HCT116 (cell line): Measurements from ENCODE around the gene MLXIPL. TPM values are rescaled to one million over a fixed set of nuclear protein-coding genes. Genes with fewer than 3 reads are reported as not detected.

Experiments
- ATAC-seq: fragments of 200-7000 bp; cut with Tn5 transposase; 2 replicates; pipeline ENCODE4 v1.9.1; 2020; ENCODE audit warnings: mild to moderate bottlenecking, moderate library complexity
- BruUV-seq: library from RNA; stranded (reverse); fragments of 400-500 nt; replicated peaks from 2 replicates; lab custom pipeline; 2021; lab: Mats Ljungman, UMichigan
- CTCF ChIA-PET: fragments of 300-600 bp; sonication (Branson Sonifier 250); formaldehyde crosslinking; loops from one replicate; lab custom pipeline; 2021; ENCODE audit warnings: antibody characterized with exemption; lab: Charles Lee
- POLR2A ChIA-PET: fragments of 300-600, 350-600 bp; sonication (Branson Sonifier 250); formaldehyde crosslinking; loops from one replicate; lab custom pipeline; 2021; ENCODE audit warnings: antibody characterized with exemption; lab: Charles Lee
- RAD21 ChIA-PET, 2 experiments: fragments of 300-600 bp; sonication (Branson Sonifier 250); formaldehyde crosslinking; loops; one replicate each; lab custom pipeline; 2023; ENCODE audit warnings: low total read pairs in 2 of 2; ENCODE audit not compliant: uncharacterized antibody in 2 of 2, unreplicated experiment in 2 of 2, low non-redundant PET in 1 of 2; lab: Charles Lee
- DNase-seq: peaks from one replicate; pipeline ENCODE4 v3.0.0-alpha.2; 2010; ENCODE audit warnings: low read depth, low spot score
- H2AFZ ChIP-seq: fragments of 200-600 bp; shearing (Covaris generic), sonication (generic); 2 replicates; pipeline ENCODE4 v1.6.1; 2017; ENCODE audit warnings: low read depth, mixed run types, mixed read lengths, antibody characterized with exemption, low read length; ENCODE audit not compliant: poor library complexity, severe bottlenecking
- H3K27ac ChIP-seq: 2 replicates; pipeline ENCODE4 v1.5.1; 2012; ENCODE audit warnings: low read depth, low read length
- H3K27me3 ChIP-seq: fragments of 200-600 bp; sonication (generic); 2 replicates; pipeline ENCODE4 v1.6.1; 2016; ENCODE audit warnings: mixed run types, low read length, mixed read lengths; ENCODE audit not compliant: insufficient read depth
- H3K36me3 ChIP-seq, 2 experiments: fragments of 200-500 bp in 1 of 2; fragments of 200-600 bp in 1 of 2; sonication (Bioruptor generic) in 1 of 2; sonication (generic) in 1 of 2; 2 replicates each; pipeline versions ENCODE4 v1.5.1 to v1.6.1; 2014 to 2016; ENCODE audit warnings: low read length in 2 of 2, inconsistent platforms in 1 of 2, mixed read lengths in 1 of 2, mixed run types in 1 of 2; ENCODE audit not compliant: insufficient read depth in 2 of 2, control insufficient read depth in 1 of 2
- H3K4me1 ChIP-seq, 2 experiments: fragments of 200-600 bp in 1 of 2; sonication (generic) in 1 of 2; 2 replicates each; pipeline versions ENCODE4 v1.5.1 to v1.6.1; 2012 to 2017; ENCODE audit warnings: low read length in 2 of 2, inconsistent platforms in 1 of 2, mild to moderate bottlenecking in 1 of 2, mixed read lengths in 1 of 2, mixed run types in 1 of 2, moderate library complexity in 1 of 2; ENCODE audit not compliant: insufficient read depth in 2 of 2, control insufficient read depth in 1 of 2
- H3K4me2 ChIP-seq: fragments of 200-600 bp; sonication (generic); 2 replicates; pipeline ENCODE4 v1.6.1; 2017; ENCODE audit warnings: mixed run types, low read length, mixed read lengths
- H3K4me3 ChIP-seq, 2 experiments: fragments of 200-600 bp in 1 of 2; sonication (generic) in 1 of 2; replicated peaks in 1 of 2; 2 replicates each; pipeline ENCODE4 v1.5.1; 2011 to 2016; ENCODE audit warnings: low read length in 2 of 2, control low read depth in 1 of 2, low read depth in 1 of 2, mild to moderate bottlenecking in 1 of 2, mixed read lengths in 1 of 2, mixed run types in 1 of 2
- H3K79me2 ChIP-seq: fragments of 200-600 bp; sonication (generic); 2 replicates; pipeline ENCODE4 v1.6.1; 2017; ENCODE audit warnings: mild to moderate bottlenecking, mixed run types, low read length, moderate library complexity, mixed read lengths; ENCODE audit not compliant: insufficient read depth
- H3K9ac ChIP-seq: fragments of 200-600 bp; sonication (generic); 2 replicates; pipeline ENCODE4 v1.6.1; 2016; ENCODE audit warnings: low read length, mixed read lengths
- H3K9me2 ChIP-seq: fragments of 200-600 bp; sonication (generic), shearing (Covaris generic); 2 replicates; pipeline ENCODE4 v1.6.1; 2017; ENCODE audit warnings: mixed run types, mild to moderate bottlenecking, moderate library complexity; ENCODE audit not compliant: insufficient read depth
- H3K9me3 ChIP-seq, 2 experiments: fragments of 200-500 bp in 1 of 2; fragments of 200-600 bp in 1 of 2; sonication (Bioruptor generic) in 1 of 2; sonication (generic) in 1 of 2; 2 replicates each; pipeline ENCODE4 v1.6.1; 2014 to 2017; ENCODE audit warnings: low read length in 2 of 2, mixed read lengths in 2 of 2, inconsistent platforms in 1 of 2, low read depth in 1 of 2, mild to moderate bottlenecking in 1 of 2, mixed run types in 1 of 2, moderate library complexity in 1 of 2; ENCODE audit not compliant: control insufficient read depth in 1 of 2, insufficient read depth in 1 of 2
- H4K20me1 ChIP-seq: fragments of 200-600 bp; sonication (generic), shearing (Covaris generic); 2 replicates; pipeline ENCODE4 v1.6.1; 2017; ENCODE audit warnings: mixed run types, mild to moderate bottlenecking, moderate library complexity; ENCODE audit not compliant: insufficient read depth
- CBX3 ChIP-seq: IDR thresholded peaks from 2 replicates; pipeline ENCODE4 v1.6.1; 2012; ENCODE audit warnings: low read depth
- CEBPB ChIP-seq: IDR thresholded peaks from 2 replicates; pipeline ENCODE4 v1.6.1; 2012; ENCODE audit warnings: low read depth
- CTCF ChIP-seq, 3 experiments: fragments of 200-600 bp in 1 of 3; sonication (generic) in 1 of 3; IDR thresholded peaks in 2 of 3; conservative IDR thresholded peaks in 1 of 3; 2 replicates each; pipeline ENCODE4 v1.5.1; 2012 to 2017; ENCODE audit warnings: low read depth in 2 of 3, low read length in 2 of 3, antibody characterized with exemption in 1 of 3, borderline replicate concordance in 1 of 3, control low read depth in 1 of 3, mild to moderate bottlenecking in 1 of 3, mixed read lengths in 1 of 3, mixed run types in 1 of 3, moderate library complexity in 1 of 3; ENCODE audit not compliant: insufficient read depth in 1 of 3
- EGR1 ChIP-seq: IDR thresholded peaks from 2 replicates; pipeline ENCODE4 v1.6.1; 2012; ENCODE audit warnings: low read depth
- FOSL1 ChIP-seq: IDR thresholded peaks from 2 replicates; pipeline ENCODE4 v1.6.1; 2012; ENCODE audit warnings: low read depth
- JUND ChIP-seq: IDR thresholded peaks from 2 replicates; pipeline ENCODE4 v1.6.1; 2012
- MAX ChIP-seq: IDR thresholded peaks from 2 replicates; pipeline ENCODE4 v1.6.1; 2012
- RAD21 ChIP-seq: IDR thresholded peaks from 2 replicates; pipeline ENCODE4 v1.6.1; 2012; ENCODE audit warnings: low read depth, mild to moderate bottlenecking
- REST ChIP-seq: IDR thresholded peaks from 2 replicates; pipeline ENCODE4 v1.6.1; 2012; ENCODE audit warnings: low read depth
- SP1 ChIP-seq: IDR thresholded peaks from 2 replicates; pipeline ENCODE4 v1.6.1; 2012; ENCODE audit warnings: low read depth
- SRF ChIP-seq: IDR thresholded peaks from 2 replicates; pipeline ENCODE4 v1.6.1; 2012; ENCODE audit warnings: low read depth
- YY1 ChIP-seq: IDR thresholded peaks from 2 replicates; pipeline ENCODE4 v1.6.1; 2011; ENCODE audit warnings: low read length, low read depth, moderate library complexity, mild to moderate bottlenecking; ENCODE audit not compliant: insufficient replicate concordance; ENCODE audit errors: extremely low read depth
- ZNF274 ChIP-seq: fragments of 200-500 bp; sonication (Bioruptor generic); IDR thresholded peaks from 2 replicates; pipeline ENCODE4 v1.6.1; 2014; ENCODE audit warnings: mild to moderate bottlenecking, low read depth, low read length, inconsistent platforms
- intact Hi-C: fragments of 100-400 bp; cut with micrococcal nuclease; formaldehyde crosslinking; loops from 2 replicates; pipeline ENCODE4 v1.10.0; 2022
- total RNA-seq: library from RNA; stranded (reverse); gene quantifications from one replicate; pipeline ENCODE4 v1.2.1, GENCODE V29; 2021; ENCODE audit not compliant: unreplicated experiment

Gene MLXIPL
- total RNA-seq, 1 experiment from 2014 or later = 79.4 TPM

GRCh38 chr7:73645643-73646174 lies 21.4 kb upstream of the MLXIPL start:
- CTCF ChIA-PET = no interaction called here
- Histone ChIP-seq H3K36me3 (no peaks in the 10 kb centered on the region), H2AFZ (no peak overlapping the region), H3K27ac (no peak overlapping the region), H3K27me3 (no peaks in the 10 kb centered on the region), H3K9ac (no peak overlapping the region), H3K9me3 (no peaks in the 10 kb centered on the region), H4K20me1 (no peaks in the 10 kb centered on the region), H3K79me2 (no peaks in the 10 kb centered on the region), H3K9me2 (no peaks in the 10 kb centered on the region), H3K4me1 (peaks cover 13 to 34% of the 10 kb centered on the region in 2 experiments), H3K4me2 (peak overlapping the region; percentile 88; the same call in 1 of the 2 replicates), H3K4me3 (no peak overlapping the region)
- BruUV-seq = no TSS peak
- TF ChIP-seq CBX3 = no peak
- no peak for TF ChIP-seq REST
- TF ChIP-seq EGR1 = no peak
- TF ChIP-seq JUND = no peak
- TF ChIP-seq ZNF274 = no peak
- no peak for TF ChIP-seq CTCF (IDR thresholded peaks at IDR 0.05 in 2 of 3, conservative IDR thresholded peaks at IDR 0.05 in 1 of 3; ENCODE audit: borderline replicate concordance in 1 of 3, insufficient read depth in 1 of 3, low read depth in 2 of 3, low read length in 2 of 3)
- no peak for TF ChIP-seq SRF
- no peak for TF ChIP-seq MAX
- no peak for TF ChIP-seq CEBPB
- no peak for TF ChIP-seq YY1
- no peak for TF ChIP-seq FOSL1
- TF ChIP-seq RAD21 = no peak
- no peak for TF ChIP-seq SP1
- RAD21 ChIA-PET = no interaction called here
- intact Hi-C loops = no loop called here
- POLR2A ChIA-PET = interaction anchor here (1.1 to 2.7 kb wide), 3 partner anchors 9 to 23 kb away, joined by 3 to 8 read pairs (median 4); partner anchors contain the start of gene MLXIPL
- DNase-seq = no peak
- ATAC-seq = no peak
